Placental pericyte (primary cell): Measurements from ENCODE around the gene ITPRID1. TPM values are rescaled to one million over a fixed set of nuclear protein-coding genes. Genes with fewer than 3 reads are reported as not detected.

Source experiments
- total RNA-seq: library from RNA; depleted of rRNA; stranded (reverse); fragments of >200 nt; gene quantifications from 2 replicates; pipeline ENCODE4 v1.2.3, GENCODE V29; 2012

ITPRID1 gene
- total RNA-seq = not detected in 2 replicates

GRCh38 chr7:31513790-31514189 lies at the start of gene ITPRID1:
Gene ITPRID1 (plus strand): TSS chr7:31514090. CDS start chr7:31553025, 38,935 bp downstream.

GRCh38 chr7:31687024-31687748 lies 173.3 kb downstream of the ITPRID1 start, which contains the start of gene PPP1R17:
Gene PPP1R17 (plus strand): TSS chr7:31687215. CDS start chr7:31692442, 5,227 bp downstream.

Other genes starting within 250 kb of the ITPRID1 start
- gene NEUROD6, start 173.4 kb upstream of the ITPRID1 start, total RNA-seq = not detected in 2 replicates
- not detected in 2 replicates for gene PPP1R17, start 173.1 kb downstream of the ITPRID1 start, total RNA-seq